Suppressor macrophage treated with lipopolysaccharide for 1 hour (primary cell): ENCODE results near the gene ZNF831.

ENCODE experiments used
- DNase-seq, 3 donors: peaks; one replicate each; pipeline ENCODE4 v3.0.0-alpha.2; 2020 to 2022

ZNF831 gene

DNA sequence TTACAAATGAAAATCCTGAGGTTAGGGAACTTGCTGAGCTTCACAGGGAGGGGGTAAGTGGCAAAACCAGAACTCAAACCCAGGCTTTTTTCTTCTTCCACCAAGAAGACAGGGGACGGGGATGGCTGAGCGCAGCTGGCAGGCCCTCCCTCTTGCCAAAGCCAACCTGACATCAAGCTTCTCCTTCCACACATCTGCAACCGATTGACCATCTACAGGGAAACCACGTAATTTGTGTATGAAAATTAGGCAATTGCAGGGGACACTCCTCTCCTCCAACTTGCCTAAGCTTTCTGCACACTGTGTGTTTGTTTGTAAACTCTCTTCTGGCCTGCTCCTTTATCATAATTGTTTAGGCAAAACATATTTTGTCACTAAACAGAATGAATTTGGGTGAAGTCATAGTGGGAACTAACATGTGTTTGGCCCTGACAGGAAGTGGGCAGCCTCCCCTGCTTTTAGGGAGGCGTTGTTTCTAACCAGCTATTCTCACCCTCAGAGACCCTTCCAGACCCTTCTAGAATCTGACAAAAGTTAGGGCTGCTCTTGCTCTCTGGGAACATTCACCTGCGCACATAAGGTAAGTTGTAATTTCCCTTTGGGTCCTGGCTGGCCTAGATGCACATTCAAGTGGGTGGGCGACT lies 18.9 kb downstream of the ZNF831 start:
- no peak for DNase-seq

GRCh38 chr20:59183751-59184150 lies 20.1 kb downstream of the ZNF831 start:
- DNase-seq, result no peak

DNA sequence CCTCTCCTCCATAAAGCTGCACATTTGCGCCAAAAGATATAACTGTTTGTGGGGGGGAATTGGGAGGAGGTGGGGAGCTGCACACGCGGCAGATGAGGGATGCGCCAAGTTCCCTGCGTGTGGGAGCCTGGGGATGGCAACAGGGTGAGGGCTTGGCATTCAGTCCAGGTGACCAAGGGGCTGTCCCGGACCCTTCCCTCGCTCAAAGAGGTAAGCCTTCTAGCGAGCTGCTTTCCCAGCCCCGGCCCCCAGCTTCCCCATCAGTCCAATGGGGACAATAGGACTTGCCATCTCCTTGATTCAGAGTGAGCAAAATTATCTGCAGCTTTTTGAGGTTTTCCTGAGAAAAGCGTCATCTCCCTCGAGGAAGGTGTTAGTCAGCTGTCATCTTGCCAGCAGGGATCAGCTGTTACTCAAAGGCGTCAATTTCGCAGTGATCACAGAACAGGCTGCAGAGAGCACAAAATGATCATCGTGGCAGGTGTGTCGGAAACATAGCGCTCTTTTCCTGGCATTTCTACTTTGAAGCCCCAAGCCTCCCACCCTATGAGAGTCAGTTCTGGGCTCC lies 21.3 kb downstream of the ZNF831 start:
- no peak for DNase-seq

- DNase-seq, result no peak
Measured at GRCh38 chr20:59185809-59186208, 22.2 kb downstream of the ZNF831 start.

DNA sequence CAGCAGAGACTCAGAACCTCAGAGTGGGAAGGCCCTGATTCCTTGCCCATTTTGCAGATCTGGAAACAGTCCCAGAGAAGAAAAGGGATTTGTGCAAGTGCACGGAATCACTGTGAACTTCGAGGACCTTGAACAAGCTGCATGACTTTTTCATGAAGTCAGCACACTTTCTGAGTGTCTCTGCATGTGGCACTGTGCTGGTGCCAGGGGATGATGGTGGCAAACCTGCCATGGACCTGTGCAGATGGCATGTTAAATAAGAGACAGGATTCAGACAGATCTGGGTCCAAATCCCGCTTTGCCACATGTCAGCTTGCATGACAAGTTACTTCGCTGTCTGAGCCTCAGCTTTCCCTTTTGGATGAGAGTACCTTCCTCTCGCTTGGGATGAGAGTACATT lies 26.8 kb downstream of the ZNF831 start:
- no peak for DNase-seq

- no peak for DNase-seq
Measured at GRCh38 chr20:59191036-59191755, 27.6 kb downstream of the ZNF831 start.

DNA sequence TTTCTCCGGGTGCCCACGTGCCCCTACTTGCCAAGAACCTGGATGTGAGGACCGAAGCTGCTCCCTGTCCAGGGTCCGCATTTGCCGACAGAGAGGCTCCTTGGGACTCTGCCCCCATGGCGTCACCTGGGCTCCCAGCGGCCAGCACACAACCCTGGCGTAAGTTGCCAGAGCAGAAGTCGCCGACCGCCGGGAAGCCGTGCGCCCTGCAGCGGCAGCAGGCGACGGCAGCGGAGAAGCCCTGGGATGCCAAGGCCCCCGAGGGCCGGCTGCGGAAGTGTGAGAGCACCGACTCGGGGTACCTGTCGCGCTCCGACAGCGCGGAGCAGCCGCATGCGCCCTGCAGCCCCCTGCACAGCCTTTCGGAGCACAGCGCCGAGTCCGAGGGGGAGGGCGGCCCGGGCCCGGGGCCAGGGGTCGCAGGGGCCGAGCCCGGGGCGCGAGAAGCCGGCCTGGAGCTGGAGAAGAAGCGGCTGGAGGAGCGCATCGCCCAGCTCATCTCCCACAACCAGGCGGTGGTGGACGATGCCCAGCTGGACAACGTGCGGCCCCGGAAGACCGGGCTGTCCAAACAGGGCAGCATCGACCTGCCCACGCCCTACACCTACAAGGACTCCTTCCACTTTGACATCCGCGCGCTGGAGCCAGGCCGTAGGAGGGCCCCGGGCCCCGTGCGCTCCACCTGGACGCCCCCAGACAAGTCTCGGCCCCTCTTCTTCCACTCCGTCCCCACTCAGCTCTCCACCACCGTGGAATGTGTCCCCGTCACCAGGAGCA lies 28.3 kb downstream of the ZNF831 start:
- DNase-seq, result no peak

GRCh38 chr20:59192533-59192896 lies 28.9 kb downstream of the ZNF831 start:
- no peak for DNase-seq

DNA sequence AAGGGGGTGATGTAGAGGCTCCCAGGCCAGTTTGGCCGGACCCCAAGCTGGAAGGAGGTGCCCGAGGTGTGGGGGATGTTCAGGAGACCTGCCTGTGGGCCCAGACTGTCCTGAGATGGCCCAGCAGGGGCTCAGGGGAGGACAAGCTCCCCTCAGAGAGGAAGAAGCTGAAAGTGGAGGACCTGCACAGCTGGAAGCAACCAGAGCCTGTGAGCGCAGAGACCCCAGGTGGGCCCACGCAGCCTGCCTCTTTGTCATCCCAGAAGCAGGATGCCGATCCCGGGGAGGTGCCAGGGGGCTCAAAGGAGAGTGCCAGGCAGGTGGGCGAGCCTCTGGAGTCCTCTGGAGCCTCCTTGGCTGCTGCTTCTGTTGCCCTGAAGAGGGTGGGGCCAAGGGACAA lies 29.7 kb downstream of the ZNF831 start:
- DNase-seq, result no peak

GRCh38 chr20:59194023-59194935 lies 30.7 kb downstream of the ZNF831 start:
- DNase-seq, result no peak

GRCh38 chr20:59195316-59195993 lies 31.8 kb downstream of the ZNF831 start:
- no peak for DNase-seq

GRCh38 chr20:59204165-59204894 lies 40.7 kb downstream of the ZNF831 start:
- DNase-seq, result no peak

- no peak for DNase-seq
Measured at GRCh38 chr20:59205044-59205443, 41.4 kb downstream of the ZNF831 start.

- DNase-seq, result no peak
Measured at GRCh38 chr20:59207235-59207634, 43.6 kb downstream of the ZNF831 start.

DNA sequence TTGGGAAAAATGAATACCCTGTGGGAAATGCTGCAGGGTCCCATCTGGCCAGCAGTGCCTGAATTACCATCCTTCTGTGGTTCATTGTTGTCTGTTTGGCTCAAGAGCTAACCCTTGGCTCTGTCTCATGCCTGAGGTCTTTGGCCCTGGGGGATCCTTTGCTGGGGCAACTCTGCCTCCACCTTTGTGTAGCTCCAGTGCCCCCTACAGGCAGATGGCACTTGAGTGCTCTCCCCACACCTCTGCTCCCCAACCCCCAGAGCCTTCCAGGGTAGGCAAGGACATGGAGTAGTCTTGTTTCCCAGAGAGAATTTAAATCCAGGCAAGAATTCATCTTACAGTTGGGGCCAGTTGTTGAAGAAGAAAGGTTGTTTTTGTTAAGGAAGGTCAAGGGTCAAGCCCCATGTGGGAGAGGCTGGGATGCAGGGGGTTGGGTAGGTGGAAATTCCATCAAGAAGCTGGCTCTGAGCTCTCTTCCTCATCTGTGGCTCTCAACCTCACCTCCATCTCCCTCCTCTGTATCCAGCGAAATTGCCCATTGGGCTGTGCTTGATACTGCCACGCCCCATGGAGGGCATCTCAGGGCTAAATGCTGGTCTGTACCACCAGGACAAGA lies 44.2 kb downstream of the ZNF831 start:
- peak; percentile 75 to 89 (median 81) for DNase-seq

GRCh38 chr20:59210186-59210585 lies 46.6 kb downstream of the ZNF831 start:
- no peak for DNase-seq

- no peak for DNase-seq
Measured at GRCh38 chr20:59211208-59211765, 47.7 kb downstream of the ZNF831 start.

- no peak for DNase-seq
Measured at GRCh38 chr20:59214073-59214472, 50.5 kb downstream of the ZNF831 start.

GRCh38 chr20:59214606-59215547 lies 51.3 kb downstream of the ZNF831 start:
- no peak for DNase-seq
